GM18520 (cell line): ENCODE results near the gene CARMIL1.

Experiments used
- ATAC-seq: cut with Tn5 transposase; IDR thresholded peaks from one replicate; pipeline ENCODE4 v1.9.1; 2021; ENCODE audit not compliant: unreplicated experiment

The CARMIL1 gene

GRCh38 chr6:25307805-25308494 lies 28.8 kb downstream of the CARMIL1 start:
- ATAC-seq, result no peak

- no peak for ATAC-seq
Measured at GRCh38 chr6:25309886-25310285, 30.7 kb downstream of the CARMIL1 start.

GRCh38 chr6:25311331-25311840 lies 32.2 kb downstream of the CARMIL1 start:
- no peak for ATAC-seq

GRCh38 chr6:25312034-25312620 lies 33.0 kb downstream of the CARMIL1 start:
- ATAC-seq, result no peak

- no peak for ATAC-seq
Measured at GRCh38 chr6:25312703-25313102, 33.5 kb downstream of the CARMIL1 start.

GRCh38 chr6:25314509-25315175 lies 35.5 kb downstream of the CARMIL1 start:
- ATAC-seq, result no peak

GRCh38 chr6:25315194-25316177 lies 36.3 kb downstream of the CARMIL1 start:
- ATAC-seq, result no peak

- no peak for ATAC-seq
Measured at GRCh38 chr6:25316626-25317025, 37.5 kb downstream of the CARMIL1 start.

- no peak for ATAC-seq
Measured at GRCh38 chr6:25318589-25318988, 39.4 kb downstream of the CARMIL1 start.

- no peak for ATAC-seq
Measured at GRCh38 chr6:25320459-25320858, 41.3 kb downstream of the CARMIL1 start.

- ATAC-seq, result no peak
Measured at GRCh38 chr6:25322692-25323091, 43.5 kb downstream of the CARMIL1 start.

- ATAC-seq, result no peak
Measured at GRCh38 chr6:25324066-25324762, 45.0 kb downstream of the CARMIL1 start.

GRCh38 chr6:25326126-25326525 lies 47.0 kb downstream of the CARMIL1 start:
- no peak for ATAC-seq

GRCh38 chr6:25326960-25327359 lies 47.8 kb downstream of the CARMIL1 start:
- no peak for ATAC-seq

GRCh38 chr6:25327432-25327831 lies 48.3 kb downstream of the CARMIL1 start:
- ATAC-seq, result no peak

- no peak for ATAC-seq
Measured at GRCh38 chr6:25329161-25329817, 50.1 kb downstream of the CARMIL1 start.

- no peak for ATAC-seq
Measured at GRCh38 chr6:25329982-25330381, 50.8 kb downstream of the CARMIL1 start.

- no peak for ATAC-seq
Measured at GRCh38 chr6:25330796-25331685, 51.9 kb downstream of the CARMIL1 start.

GRCh38 chr6:25332165-25332564 lies 53.0 kb downstream of the CARMIL1 start:
- ATAC-seq, result no peak
